ENCODE measurements around the gene FZD8. TPM values are rescaled to one million over a fixed set of nuclear protein-coding genes. Genes with fewer than 3 reads are reported as not detected.

Gene FZD8
- total and polyA plus RNA-seq, 4 donors, result 0.25 to 5.4 (median 3.0) TPM

DNA sequence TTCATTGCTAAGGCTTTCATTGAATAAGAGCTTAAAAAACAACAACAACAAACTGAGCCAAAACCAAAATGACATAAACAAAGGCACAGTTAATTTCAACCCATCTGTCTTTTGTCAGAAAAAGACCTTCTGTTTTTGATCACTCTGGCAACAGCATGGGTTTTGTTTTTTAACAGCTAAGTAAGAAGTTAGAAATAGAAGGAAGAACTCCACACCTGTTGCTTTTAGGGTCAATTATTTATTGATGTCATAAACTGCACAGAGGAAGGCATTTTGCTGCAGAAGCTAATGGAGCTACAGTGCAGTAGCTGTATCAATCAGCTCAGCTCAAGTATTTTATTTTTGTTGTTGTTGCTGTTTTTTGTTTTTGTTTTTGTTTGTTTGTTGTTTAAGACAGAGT is 53.3 kb downstream of the FZD8 start:
- no peak overlapping the region for H3K27ac ChIP-seq (ENCODE audit: low read depth in 1 of 2, low read length in 2 of 2)
- no peaks in the 10 kb centered on the region for H3K4me1 ChIP-seq (ENCODE audit: control insufficient read depth in 4 of 4, insufficient read depth in 4 of 4, low read length in 3 of 4)
- TF ChIP-seq, protein P1, sequence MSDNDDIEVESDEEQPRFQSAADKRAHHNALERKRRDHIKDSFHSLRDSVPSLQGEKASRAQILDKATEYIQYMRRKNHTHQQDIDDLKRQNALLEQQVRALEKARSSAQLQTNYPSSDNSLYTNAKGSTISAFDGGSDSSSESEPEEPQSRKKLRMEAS (IDR thresholded peaks at IDR 0.05), result no peak
- no peak for TF ChIP-seq RXRA (IDR thresholded peaks at IDR 0.05)
- TF ChIP-seq FOXA1 (IDR thresholded peaks at IDR 0.05), result no peak
- TF ChIP-seq RAD21 (IDR thresholded peaks at IDR 0.05), result no peak
- TF ChIP-seq REST (IDR thresholded peaks at IDR 0.05), result no peak
- TF ChIP-seq JUND (IDR thresholded peaks at IDR 0.05), result no peak
- no peak for TF ChIP-seq NR2F2 (IDR thresholded peaks at IDR 0.05)
- no peak overlapping the region for H3K9ac ChIP-seq (ENCODE audit: low read depth in 1 of 2, low read length in 2 of 2)
- H3K36me3 ChIP-seq (ENCODE audit: control insufficient read depth in 4 of 4, insufficient read depth in 3 of 4, low read depth in 1 of 4, low read length in 3 of 4), result no peaks in the 10 kb centered on the region
- H3K4me3 ChIP-seq (ENCODE audit: low read depth in 1 of 3, low read length in 3 of 3), result no peak overlapping the region
- H3K27me3 ChIP-seq (ENCODE audit: control insufficient read depth in 4 of 4, insufficient read depth in 4 of 4, low read length in 3 of 4), result no peaks in the 10 kb centered on the region
- DNase-seq (ENCODE audit: low spot score), result no peak
- peaks cover 0 to 6% (median 3%) of the 10 kb centered on the region in 4 donors for H3K9me3 ChIP-seq (ENCODE audit: control insufficient read depth in 4 of 4, low read length in 3 of 4)

Other genes with a start within 250 kb of the FZD8 start
- not detected for gene GJD4, start 37.0 kb downstream of the FZD8 start, total RNA-seq
- gene GJD4, start 37.0 kb downstream of the FZD8 start, polyA plus RNA-seq, result not detected

Data from liver (tissue), 9 donors.